Muscle of arm (tissue), 12 donors: Measurements from ENCODE around the gene MAP3K12. TPM values are rescaled to one million over a fixed set of nuclear protein-coding genes. Genes with fewer than 3 reads are reported as not detected.
A peak's percentile ranks its signal among the peaks of the same experiment; 100 is the strongest.
"Not testable (repeated sequence)": the region's sequence is repeated elsewhere in the genome, so short reads cannot be mapped to it uniquely, and the experiment has no call there.

Source experiments
- DNase-seq: peaks from one replicate; pipeline ENCODE4 v3.0.0-alpha.2; 2013
- polyA plus RNA-seq, 12 donors: library from polyadenylated mRNA; unstranded; fragments of 120-200 nt; gene quantifications; one replicate each; pipeline ENCODE4 v1.2.1, GENCODE V29; 2013; ENCODE audit not compliant: insufficient read length in 12 of 12

MAP3K12 gene
- polyA plus RNA-seq, 12 donors = 10.2 to 36.0 (median 14.1) TPM; not detected in 1

DNA sequence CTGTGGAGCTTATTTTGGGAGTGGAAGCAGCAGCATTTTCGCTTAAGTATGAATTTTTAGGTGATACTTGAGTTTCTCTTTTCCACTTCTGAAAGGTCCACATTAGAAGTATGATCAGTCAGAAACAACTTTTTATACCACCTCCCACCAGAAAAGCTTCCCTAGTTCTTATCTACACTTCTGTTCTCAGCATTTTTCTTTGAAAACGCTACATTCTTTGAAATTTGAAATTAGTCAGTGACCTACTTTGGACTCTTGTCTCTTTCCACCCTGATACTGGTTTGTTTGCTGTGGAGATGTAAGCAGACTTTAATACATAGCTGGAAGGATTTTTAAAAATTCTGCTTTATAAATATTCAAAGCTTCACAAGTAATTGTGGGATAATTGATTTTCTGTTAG, 25.2 kb downstream of the MAP3K12 start:
- no peak for DNase-seq

DNA sequence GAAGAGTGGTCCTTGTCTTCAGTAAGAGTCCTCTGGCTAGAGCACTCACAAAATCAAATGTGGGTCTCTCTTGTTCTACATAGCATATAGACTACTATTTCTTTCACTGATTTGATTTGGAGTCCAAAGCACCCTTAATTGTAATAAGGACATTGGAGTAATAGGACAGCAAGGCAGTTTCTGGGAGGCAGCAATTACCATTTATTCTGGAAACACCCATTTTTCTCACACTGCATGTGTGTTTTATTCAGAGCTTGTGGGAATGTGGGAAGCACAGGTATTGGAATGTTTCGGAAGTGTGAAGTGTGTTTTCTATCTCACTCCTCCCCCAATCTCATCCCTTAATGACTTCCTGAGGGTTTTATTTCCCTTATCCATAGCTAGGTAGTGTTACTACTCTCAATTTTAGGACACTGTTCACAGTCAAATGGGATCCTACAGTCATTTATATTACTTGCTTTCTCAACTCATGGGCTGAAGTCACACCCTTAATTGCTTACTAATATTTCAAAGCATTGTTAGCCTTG, 27.1 kb downstream of the MAP3K12 start:
- no peak for DNase-seq

DNA sequence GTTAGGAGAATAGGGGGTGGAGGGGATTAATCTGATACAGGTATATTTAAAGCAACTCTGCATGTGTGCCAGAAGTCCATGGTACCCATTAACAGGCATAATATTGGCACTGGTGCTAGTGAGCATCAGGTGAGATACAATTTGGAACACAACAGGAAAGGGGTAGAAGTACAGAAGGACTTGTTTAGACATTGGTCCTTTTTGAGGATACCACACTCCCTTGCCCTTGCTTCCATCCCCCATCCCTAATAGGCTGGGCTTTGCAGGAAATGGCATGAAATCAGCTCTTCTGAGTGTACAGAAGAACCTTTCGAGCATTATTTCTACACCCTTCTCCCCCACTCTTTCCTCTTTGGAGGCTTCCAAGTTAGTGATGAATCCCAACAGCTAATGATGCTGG, 31.0 kb downstream of the MAP3K12 start:
- DNase-seq = no peak

GRCh38 chr12:53467880-53468279, 31.4 kb downstream of the MAP3K12 start:
- no peak for DNase-seq

DNA sequence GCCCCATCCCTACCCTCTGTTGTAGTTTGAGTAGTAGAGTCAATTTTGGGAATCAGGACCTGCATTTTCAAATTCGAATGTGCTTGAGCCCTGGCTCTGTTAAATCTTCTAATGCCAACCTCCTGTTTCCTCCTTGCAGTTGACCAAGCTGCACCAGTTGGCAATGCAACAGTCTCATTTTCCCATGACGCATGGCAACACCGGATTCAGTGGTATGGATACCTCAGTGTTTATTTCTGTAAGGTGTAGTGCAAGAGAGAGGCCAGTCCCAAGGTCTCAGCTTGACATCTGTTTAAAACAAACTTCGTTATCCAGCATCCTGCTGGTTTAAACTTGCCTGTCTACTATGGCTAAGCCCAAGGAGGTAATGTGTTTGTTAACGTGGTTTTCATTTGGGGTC, 32.2 kb downstream of the MAP3K12 start:
- DNase-seq = no peak

DNA sequence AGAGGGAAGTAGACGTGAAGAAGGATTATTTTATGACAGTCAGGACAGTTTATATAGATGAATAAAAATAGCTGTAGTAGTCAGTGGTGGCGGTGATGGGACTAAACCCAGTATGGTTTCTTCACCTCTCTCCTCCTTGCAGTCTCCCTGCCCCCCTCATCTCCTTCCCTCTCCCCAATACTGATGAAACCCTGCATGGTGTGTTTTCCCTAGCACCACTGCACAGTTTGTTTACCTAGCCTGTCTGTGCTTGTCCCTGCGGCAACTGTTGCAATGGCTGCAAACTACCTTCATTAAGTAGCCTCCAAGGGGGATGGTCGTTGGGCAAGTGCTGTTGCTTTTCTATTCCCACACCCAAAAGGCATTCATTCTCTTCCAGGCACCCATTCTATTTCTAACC, 32.6 kb downstream of the MAP3K12 start:
- DNase-seq = no peak

GRCh38 chr12:53465679-53466078, 33.6 kb downstream of the MAP3K12 start:
- no peak for DNase-seq

- DNase-seq = no peak
Measured at GRCh38 chr12:53464685-53465418, 34.4 kb downstream of the MAP3K12 start.

DNA sequence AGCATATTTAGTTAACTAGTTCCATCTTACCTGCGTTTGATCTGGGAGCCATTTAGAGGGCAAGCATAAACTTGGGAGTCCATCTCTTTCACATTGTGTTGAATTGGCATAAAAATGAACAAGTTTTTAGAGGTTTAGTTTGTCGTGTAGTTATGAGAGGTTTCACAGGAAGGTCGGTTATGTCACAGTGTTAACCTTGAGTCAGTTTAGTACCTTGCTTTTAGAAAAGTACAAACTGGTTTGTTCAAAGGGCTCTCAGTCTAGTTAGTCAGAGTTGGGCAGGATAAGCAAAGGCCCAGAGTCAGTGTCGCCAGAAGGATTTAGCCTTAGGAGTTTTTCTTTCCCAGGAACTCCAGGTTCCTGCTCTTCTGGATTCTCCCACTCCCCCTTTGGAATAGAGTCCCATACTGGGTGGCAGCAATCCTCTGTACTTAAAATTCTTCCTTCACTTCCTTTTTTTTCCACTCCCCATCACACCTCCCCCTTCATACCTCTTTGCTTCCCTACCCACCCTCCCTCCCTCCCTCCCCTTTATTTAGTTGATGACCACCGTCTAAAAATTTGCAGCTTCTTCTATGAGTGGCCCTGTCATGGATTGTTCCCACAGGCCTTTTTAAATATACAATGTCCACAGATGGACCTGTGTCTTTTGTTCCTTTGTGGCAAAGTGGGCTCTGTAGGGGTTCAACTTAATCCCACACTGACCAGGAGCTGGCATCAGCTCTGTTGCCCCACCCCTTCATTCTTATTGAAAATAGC, 35.3 kb downstream of the MAP3K12 start:
- DNase-seq = no peak

DNA sequence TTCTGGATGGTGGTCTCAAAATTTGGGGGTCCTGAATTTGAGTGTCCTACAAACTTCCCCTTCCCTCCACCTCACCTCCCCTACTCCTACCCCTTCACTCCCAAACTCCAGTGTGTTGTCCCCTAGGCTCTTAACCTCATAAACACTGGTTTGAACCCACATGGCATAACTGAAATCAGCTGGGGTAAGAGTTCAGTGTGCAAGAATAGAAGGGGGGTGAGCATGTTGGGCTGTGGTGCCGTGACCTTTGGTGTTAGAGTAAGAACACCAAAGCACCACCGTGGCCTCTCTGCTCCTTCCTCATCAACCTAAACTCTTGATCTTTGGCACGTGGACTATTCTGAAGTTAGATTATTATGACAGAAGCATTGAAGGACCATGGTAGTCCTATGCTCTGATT, 36.3 kb downstream of the MAP3K12 start:
- no peak for DNase-seq

GRCh38 chr12:53461591-53461990, 37.7 kb downstream of the MAP3K12 start:
- DNase-seq = no peak

- DNase-seq = no peak
Measured at GRCh38 chr12:53461059-53461458, 38.2 kb downstream of the MAP3K12 start.

- no peak for DNase-seq
Measured at GRCh38 chr12:53459097-53459496, 40.2 kb downstream of the MAP3K12 start.

- no peak for DNase-seq
Measured at GRCh38 chr12:53456654-53457366, 42.4 kb downstream of the MAP3K12 start.

GRCh38 chr12:53454707-53455106, 44.6 kb downstream of the MAP3K12 start:
- no peak for DNase-seq

DNA sequence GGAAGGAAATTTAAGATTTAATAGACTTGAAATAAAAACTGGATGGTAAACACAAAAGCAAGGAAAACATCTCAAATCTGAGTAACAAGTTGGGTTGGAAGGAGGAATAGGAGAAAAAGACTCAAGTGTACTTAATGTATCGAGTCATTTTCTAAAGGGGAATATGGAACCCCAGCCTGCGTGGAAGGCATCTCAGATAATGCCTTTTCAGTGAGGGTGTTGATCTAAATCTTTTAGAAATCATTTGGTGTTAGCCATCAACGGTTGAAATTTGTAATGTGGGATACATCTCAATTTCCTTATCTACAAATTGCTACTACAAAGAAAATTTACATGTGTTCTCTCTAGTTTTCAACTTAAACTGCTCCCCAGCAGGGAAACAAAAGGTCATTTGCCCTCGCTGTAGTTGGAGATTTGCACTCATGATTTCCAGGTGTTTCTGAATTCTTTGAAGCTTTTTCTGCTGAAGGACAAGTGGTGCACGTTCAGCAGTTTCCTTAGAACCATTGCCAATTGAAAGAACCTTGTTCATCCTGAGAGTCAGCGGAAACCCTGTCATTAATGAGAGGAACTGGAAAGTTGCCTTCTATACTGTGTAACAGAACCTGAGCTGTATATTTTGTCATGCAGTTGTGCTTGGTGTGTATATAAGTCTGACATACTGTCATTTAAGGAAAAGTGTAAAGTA, 45.2 kb downstream of the MAP3K12 start:
- DNase-seq = no peak

DNA sequence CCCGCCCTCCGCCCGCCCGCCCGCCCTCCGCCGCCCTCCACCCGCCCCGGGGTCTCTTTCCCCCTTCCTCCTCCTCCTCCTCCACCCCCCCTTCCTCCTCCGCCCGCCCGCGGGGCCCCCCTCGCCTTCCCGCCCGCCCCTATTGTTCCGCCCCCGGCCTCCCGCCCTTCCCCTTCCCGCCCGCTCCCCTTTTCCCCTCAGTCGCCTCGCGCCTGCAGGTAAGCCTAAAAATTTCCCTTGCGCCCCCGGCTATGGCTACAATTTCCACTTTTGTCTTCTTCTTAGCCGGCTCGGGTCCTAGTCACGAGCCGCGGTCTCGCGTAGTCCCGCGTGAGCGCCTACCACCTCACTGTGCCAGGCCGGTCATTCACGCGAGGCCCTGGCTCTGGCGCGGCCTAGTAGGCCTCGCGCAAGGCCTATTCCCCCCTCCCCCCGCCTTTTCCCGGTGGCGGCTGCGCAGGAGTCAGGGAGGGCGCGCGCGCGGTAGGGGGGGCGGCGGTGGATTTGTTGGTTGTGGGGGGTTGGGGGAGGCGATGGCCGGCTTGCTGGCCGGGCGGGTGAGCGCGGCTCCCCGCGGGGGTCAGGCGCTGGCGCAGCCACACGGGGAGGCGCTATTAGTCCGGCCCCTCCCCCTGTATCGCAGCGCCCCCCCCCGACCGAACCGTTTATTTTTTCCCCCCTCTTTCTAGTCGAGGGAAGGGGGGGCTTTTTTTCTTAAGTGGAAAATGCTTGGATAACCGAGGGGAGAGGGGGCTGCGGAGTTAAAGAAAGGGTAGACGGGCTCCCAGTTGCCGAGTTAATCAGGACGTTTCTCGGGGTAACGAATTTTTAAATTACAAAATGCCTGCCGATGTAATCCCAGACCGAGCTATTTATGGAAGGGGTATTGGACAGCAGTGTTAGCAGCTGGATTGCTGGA, 46.8 kb downstream of the MAP3K12 start:
- DNase-seq = peak; percentile 88

GRCh38 chr12:53451661-53452158, 47.5 kb downstream of the MAP3K12 start, which contains the start of gene PCBP2:
TSS of gene PCBP2 (plus strand) at chr12:53452102. CDS start at chr12:53454801, 2,699 bp downstream.
- DNase-seq = peak; percentile 98

DNA sequence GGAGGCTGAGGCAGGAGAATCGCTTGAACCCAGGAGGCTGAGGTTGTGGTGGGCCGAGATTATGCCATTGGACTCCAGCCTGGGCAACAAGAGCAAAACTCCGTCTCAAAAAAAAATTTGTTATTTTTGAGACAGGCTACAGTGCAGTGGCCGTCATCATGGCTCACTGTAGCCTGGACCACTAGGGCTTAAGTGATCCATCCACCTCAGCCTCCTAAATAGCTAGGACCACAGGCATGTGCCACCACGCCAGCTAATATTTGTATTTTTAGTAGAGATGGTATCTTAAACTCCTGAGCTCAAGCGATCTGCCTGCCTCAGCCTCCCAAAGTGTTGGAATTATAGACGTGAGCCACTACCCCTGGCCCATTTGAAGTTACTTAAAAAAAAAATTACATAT, 48.3 kb downstream of the MAP3K12 start:
- no peak for DNase-seq

GRCh38 chr12:53444593-53445325, 54.5 kb downstream of the MAP3K12 start:
- not testable (repeated sequence) for DNase-seq
